ENCODE measurements around the gene CEP76. TPM values are rescaled to one million over a fixed set of nuclear protein-coding genes. Genes with fewer than 3 reads are reported as not detected.
"Not testable (repeated sequence)": the region's sequence is repeated elsewhere in the genome, so short reads cannot be mapped to it uniquely, and the experiment has no call there.

Gene CEP76
- total and polyA plus RNA-seq, 11 donors = 1.3 to 7.9 (median 4.3) TPM

GRCh38 chr18:12628706-12629702, 73.5 kb downstream of the CEP76 start:
- DNase-seq = no peak
- no peak for ATAC-seq
- Histone ChIP-seq H3K4me1 (no peaks in the 10 kb centered on the region), H3K9me3 (peaks cover 0 to 4% (median 0%) of the 10 kb centered on the region in 12 donors), H3K27me3 (no peaks in the 10 kb centered on the region), H3K27ac (no peak overlapping the region), H3K36me3 (peaks cover 0 to 8% (median 4%) of the 10 kb centered on the region in 9 donors), H3K4me3 (no peak overlapping the region)
- intact Hi-C loops (cut with DNase I) = loop anchor here in 1 of 10 donors (10.0 kb wide), 1 partner anchor 56 kb away; no protein-coding TSS in a partner anchor
- 84 to 88% (median 87%) methylated on average over 4 of the region's 4 CpGs for WGBS, 4 donors
- TF ChIP-seq CTCF (IDR thresholded peaks at IDR 0.05) (no peak), POLR2A (IDR thresholded peaks at IDR 0.05) (no peak)

GRCh38 chr18:12627199-12627598, 75.3 kb downstream of the CEP76 start:
- intact Hi-C loops (cut with DNase I) = loop anchor here in 1 of 10 donors (10.0 kb wide), 1 partner anchor 58 kb away; no protein-coding TSS in a partner anchor
- not testable (repeated sequence) for H3K36me3 ChIP-seq

GRCh38 chr18:12625241-12625640, 77.3 kb downstream of the CEP76 start:
- no peaks in the 10 kb centered on the region for H3K4me1 ChIP-seq
- intact Hi-C loops (cut with DNase I) = loop anchor here in 1 of 10 donors (10.0 kb wide), 1 partner anchor 60 kb away; no protein-coding TSS in a partner anchor
- H3K27me3 ChIP-seq = no peaks in the 10 kb centered on the region
- H3K27ac ChIP-seq = no peak overlapping the region
- ATAC-seq (no peak), DNase-seq (no peak)
- TF ChIP-seq CTCF (IDR thresholded peaks at IDR 0.05) = no peak
- no peak for TF ChIP-seq POLR2A (IDR thresholded peaks at IDR 0.05)
- peaks cover 0 to 4% (median 0%) of the 10 kb centered on the region in 12 donors for H3K9me3 ChIP-seq
- H3K36me3 ChIP-seq = no peaks in the 10 kb centered on the region
- no peak overlapping the region for H3K4me3 ChIP-seq
- 88 to 93% (median 90%) methylated on average over 4 of the region's 4 CpGs for WGBS, 4 donors

More at GRCh38 chr18:12627199-12627598, 75.3 kb downstream of the CEP76 start:
- DNase-seq, H3K9me3 ChIP-seq, H3K27me3 ChIP-seq, ATAC-seq, H3K4me3 ChIP-seq, H3K4me1 ChIP-seq, H3K27ac ChIP-seq: not testable (repeated sequence)
- WGBS, 4 donors = 90 to 99% (median 99%) methylated on average over 3 of the region's 3 CpGs

Other genes with a start within 250 kb of the CEP76 start
- gene SPIRE1, start 44.6 kb downstream of the CEP76 start, total RNA-seq = 10 to 100 TPM; 35.8 to 67.6 (median 48.0) TPM
- 10 to 100 TPM in 1 of 2 donors, 1 to 10 TPM in 1; 8.3 to 28.2 TPM for gene SPIRE1, start 44.6 kb downstream of the CEP76 start, polyA plus RNA-seq
- gene PSMG2, start 319 bp upstream of the CEP76 start, total RNA-seq = 10 to 100 TPM; 35.8 to 61.5 (median 44.7) TPM
- 10 to 100 TPM; 55.5 to 65.7 TPM for gene PSMG2, start 319 bp upstream of the CEP76 start, polyA plus RNA-seq
- 10 to 100 TPM in 6 of 9 donors, 1 to 10 TPM in 3; 7.5 to 33.1 (median 10.4) TPM for gene PTPN2, start 181.5 kb upstream of the CEP76 start, total RNA-seq
- gene PTPN2, start 181.5 kb upstream of the CEP76 start, polyA plus RNA-seq = 10 to 100 TPM; 11.7 to 13.9 TPM
- gene SEH1L, start 245.3 kb upstream of the CEP76 start, total RNA-seq = 10 to 100 TPM; 12.9 to 28.3 (median 18.5) TPM
- gene SEH1L, start 245.3 kb upstream of the CEP76 start, polyA plus RNA-seq = 10 to 100 TPM in 1 of 2 donors, 1 to 10 TPM in 1; 8.6 to 39.9 TPM